Measurements from ENCODE around the gene RYK. TPM values are rescaled to one million over a fixed set of nuclear protein-coding genes. Genes with fewer than 3 reads are reported as not detected.
A peak's percentile ranks its signal among the peaks of the same experiment; 100 is the strongest.

RYK gene
- total RNA-seq, 2 donors from 2014 or later, result 36.1 to 43.2 TPM

DNA sequence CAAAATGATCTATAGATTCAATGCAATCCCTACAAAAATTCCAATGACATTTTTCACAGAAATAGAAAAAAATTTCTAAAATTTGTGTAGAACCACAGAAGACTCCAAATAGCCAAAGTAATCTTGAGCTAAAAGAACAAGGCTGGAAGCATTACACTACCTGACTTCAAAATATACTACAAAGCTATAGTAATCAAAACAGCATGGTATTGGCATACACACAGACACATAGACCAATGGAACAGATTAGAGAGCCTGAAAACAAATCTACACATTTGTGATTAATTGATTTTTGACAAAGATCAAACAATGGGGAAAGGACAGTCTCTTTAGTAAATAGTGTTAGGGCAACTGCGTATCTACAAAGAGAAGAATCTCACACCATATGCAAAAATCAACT is 45.3 kb upstream of the RYK start:
- H3K27me3 ChIP-seq, result no peaks in the 10 kb centered on the region
- no peak overlapping the region for H3K27ac ChIP-seq
- H3K9me3 ChIP-seq, result no peaks in the 10 kb centered on the region
- 80 to 94% methylated on average over 1 of the region's 1 CpG for WGBS, 2 donors
- no peaks in the 10 kb centered on the region for H3K36me3 ChIP-seq (replicated peaks in 1 of 2; ENCODE audit: insufficient read depth in 1 of 2, low read depth in 2 of 2)
- no peaks in the 10 kb centered on the region for H3K4me1 ChIP-seq
- TF ChIP-seq POLR2A (IDR thresholded peaks at IDR 0.05), result no peak
- TF ChIP-seq, protein P1, sequence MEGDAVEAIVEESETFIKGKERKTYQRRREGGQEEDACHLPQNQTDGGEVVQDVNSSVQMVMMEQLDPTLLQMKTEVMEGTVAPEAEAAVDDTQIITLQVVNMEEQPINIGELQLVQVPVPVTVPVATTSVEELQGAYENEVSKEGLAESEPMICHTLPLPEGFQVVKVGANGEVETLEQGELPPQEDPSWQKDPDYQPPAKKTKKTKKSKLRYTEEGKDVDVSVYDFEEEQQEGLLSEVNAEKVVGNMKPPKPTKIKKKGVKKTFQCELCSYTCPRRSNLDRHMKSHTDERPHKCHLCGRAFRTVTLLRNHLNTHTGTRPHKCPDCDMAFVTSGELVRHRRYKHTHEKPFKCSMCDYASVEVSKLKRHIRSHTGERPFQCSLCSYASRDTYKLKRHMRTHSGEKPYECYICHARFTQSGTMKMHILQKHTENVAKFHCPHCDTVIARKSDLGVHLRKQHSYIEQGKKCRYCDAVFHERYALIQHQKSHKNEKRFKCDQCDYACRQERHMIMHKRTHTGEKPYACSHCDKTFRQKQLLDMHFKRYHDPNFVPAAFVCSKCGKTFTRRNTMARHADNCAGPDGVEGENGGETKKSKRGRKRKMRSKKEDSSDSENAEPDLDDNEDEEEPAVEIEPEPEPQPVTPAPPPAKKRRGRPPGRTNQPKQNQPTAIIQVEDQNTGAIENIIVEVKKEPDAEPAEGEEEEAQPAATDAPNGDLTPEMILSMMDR (IDR thresholded peaks at IDR 0.05), result no peak
- intact Hi-C loops (cut with DNase I), result no loop called here
- no peak for ATAC-seq
- no peak for DNase-seq
- no peak overlapping the region for H3K4me3 ChIP-seq

GRCh38 chr3:134294302-134295280 is 43.9 kb upstream of the RYK start:
- H3K4me3 ChIP-seq, result no peak overlapping the region
- DNase-seq, result no peak
- H3K4me1 ChIP-seq, result no peaks in the 10 kb centered on the region
- TF ChIP-seq, protein P1 (IDR thresholded peaks at IDR 0.05), result no peak
- TF ChIP-seq POLR2A (IDR thresholded peaks at IDR 0.05), result no peak
- H3K27me3 ChIP-seq, result no peaks in the 10 kb centered on the region
- ATAC-seq, result no peak
- H3K27ac ChIP-seq, result no peak overlapping the region
- no peaks in the 10 kb centered on the region for H3K9me3 ChIP-seq
- WGBS, 2 donors, result 38 to 53% methylated on average over 5 of the region's 5 CpGs
- H3K36me3 ChIP-seq (replicated peaks in 1 of 2; ENCODE audit: insufficient read depth in 1 of 2, low read depth in 2 of 2), result no peaks in the 10 kb centered on the region
- intact Hi-C loops (cut with DNase I), result no loop called here

GRCh38 chr3:134291319-134292254 is 40.9 kb upstream of the RYK start:
- H3K4me1 ChIP-seq, result no peaks in the 10 kb centered on the region
- H3K4me3 ChIP-seq, result no peak overlapping the region
- no peaks in the 10 kb centered on the region for H3K36me3 ChIP-seq (replicated peaks in 1 of 2; ENCODE audit: insufficient read depth in 1 of 2, low read depth in 2 of 2)
- intact Hi-C loops (cut with DNase I), result no loop called here
- 57 to 59% methylated on average over 4 of the region's 4 CpGs for WGBS, 2 donors
- H3K9me3 ChIP-seq, result no peaks in the 10 kb centered on the region
- no peak overlapping the region for H3K27ac ChIP-seq
- TF ChIP-seq POLR2A (IDR thresholded peaks at IDR 0.05), result no peak
- ATAC-seq (peak; percentile 50), DNase-seq (peak; percentile 26 to 69 (median 60))
- H3K27me3 ChIP-seq, result no peaks in the 10 kb centered on the region

DNA sequence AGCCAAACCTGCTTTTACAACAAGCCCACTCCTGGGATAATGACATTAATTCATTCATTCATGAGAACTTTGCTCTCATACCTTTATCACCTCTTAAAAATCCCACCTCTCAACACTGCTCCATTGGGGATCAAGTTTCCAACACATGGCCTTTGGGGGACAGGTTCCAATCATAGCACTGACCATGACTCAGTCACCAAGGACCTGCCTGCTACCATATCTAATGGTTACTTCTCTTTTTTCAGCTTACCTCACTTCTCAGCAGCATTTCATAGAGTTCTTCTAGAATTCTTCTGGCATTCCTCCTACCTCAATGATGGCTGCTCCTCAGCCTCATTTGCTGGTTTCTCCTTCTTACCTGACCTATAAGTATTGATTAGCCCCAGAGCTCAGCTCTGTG is 36.9 kb upstream of the RYK start:
- Histone ChIP-seq H3K4me1 (no peaks in the 10 kb centered on the region), H3K27ac (no peak overlapping the region), H3K36me3 (replicated peaks in 1 of 2; ENCODE audit: insufficient read depth in 1 of 2, low read depth in 2 of 2) (no peaks in the 10 kb centered on the region), H3K27me3 (no peaks in the 10 kb centered on the region), H3K4me3 (no peak overlapping the region), H3K9me3 (no peaks in the 10 kb centered on the region)
- intact Hi-C loops (cut with DNase I), result no loop called here
- TF ChIP-seq, protein P1 (IDR thresholded peaks at IDR 0.05), result no peak
- no peak for TF ChIP-seq POLR2A (IDR thresholded peaks at IDR 0.05)
- no peak for ATAC-seq
- DNase-seq, result no peak

DNA sequence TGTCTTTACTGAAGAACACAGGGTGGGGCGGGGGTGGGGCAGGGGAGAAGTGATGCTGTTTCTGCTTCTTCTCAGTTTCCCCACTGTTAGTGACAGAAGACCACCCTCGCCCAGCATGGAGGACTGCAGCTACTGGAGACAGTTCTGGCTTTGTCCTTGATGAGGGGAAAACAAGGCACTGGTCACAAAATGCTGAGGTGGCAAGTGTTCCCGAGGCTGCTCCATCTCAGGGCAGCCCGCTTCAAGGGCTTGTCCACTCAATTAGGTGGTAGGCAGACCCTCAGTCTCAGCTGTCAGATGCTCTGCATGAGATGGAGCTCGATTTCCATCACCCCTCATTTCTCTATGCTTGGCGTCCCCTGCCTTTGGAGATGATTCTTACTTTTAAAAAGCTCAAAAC is 33.8 kb upstream of the RYK start:
- ATAC-seq (no peak), DNase-seq (no peak)
- no peaks in the 10 kb centered on the region for H3K9me3 ChIP-seq
- H3K4me1 ChIP-seq, result peaks cover 3% of the 10 kb centered on the region
- no peak overlapping the region for H3K4me3 ChIP-seq
- no peak for TF ChIP-seq POLR2A (IDR thresholded peaks at IDR 0.05)
- TF ChIP-seq, protein P1 (IDR thresholded peaks at IDR 0.05), result no peak
- WGBS, 2 donors, result 87 to 90% methylated on average over 6 of the region's 6 CpGs
- H3K27ac ChIP-seq, result no peak overlapping the region
- no peaks in the 10 kb centered on the region for H3K36me3 ChIP-seq (replicated peaks in 1 of 2; ENCODE audit: insufficient read depth in 1 of 2, low read depth in 2 of 2)
- no peaks in the 10 kb centered on the region for H3K27me3 ChIP-seq
- intact Hi-C loops (cut with DNase I), result no loop called here
